ENCODE results near the gene TSPEAR. TPM values are rescaled to one million over a fixed set of nuclear protein-coding genes. Genes with fewer than 3 reads are reported as not detected.
A peak's percentile ranks its signal among the peaks of the same experiment; 100 is the strongest.

Gene TSPEAR
- total and polyA plus RNA-seq, 2 donors (not counting 1 experiment from before 2014, with no cell fraction given): not detected

DNA sequence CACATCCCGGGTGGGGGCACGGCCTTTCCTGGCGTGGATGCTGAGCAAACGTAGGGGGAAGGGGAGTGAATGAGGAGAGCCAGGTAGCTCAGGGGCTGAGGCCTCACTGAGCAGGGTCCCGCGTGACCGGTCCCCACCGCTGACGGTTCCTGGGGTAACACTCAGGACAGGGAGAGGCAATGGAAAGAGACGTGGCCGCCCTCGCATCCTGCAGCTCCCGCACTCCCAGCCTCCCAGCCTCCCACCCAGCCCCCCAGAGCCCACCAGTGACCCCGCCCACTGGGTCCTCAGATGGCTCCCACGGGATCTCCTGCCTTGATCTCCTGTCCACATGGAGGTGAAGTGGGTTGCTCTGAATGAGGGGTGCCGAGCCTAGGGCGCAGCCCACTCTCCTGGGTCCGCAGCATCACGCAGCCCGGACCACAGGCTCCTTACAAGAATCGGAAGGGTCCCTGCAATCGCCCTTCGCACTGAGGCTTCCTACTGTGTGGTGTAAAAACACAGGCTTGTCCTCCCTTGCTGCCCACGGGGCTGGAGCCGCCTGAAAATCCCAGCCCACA is 2.4 kb downstream of the TSPEAR start:
- TF ChIP-seq, protein P1, sequence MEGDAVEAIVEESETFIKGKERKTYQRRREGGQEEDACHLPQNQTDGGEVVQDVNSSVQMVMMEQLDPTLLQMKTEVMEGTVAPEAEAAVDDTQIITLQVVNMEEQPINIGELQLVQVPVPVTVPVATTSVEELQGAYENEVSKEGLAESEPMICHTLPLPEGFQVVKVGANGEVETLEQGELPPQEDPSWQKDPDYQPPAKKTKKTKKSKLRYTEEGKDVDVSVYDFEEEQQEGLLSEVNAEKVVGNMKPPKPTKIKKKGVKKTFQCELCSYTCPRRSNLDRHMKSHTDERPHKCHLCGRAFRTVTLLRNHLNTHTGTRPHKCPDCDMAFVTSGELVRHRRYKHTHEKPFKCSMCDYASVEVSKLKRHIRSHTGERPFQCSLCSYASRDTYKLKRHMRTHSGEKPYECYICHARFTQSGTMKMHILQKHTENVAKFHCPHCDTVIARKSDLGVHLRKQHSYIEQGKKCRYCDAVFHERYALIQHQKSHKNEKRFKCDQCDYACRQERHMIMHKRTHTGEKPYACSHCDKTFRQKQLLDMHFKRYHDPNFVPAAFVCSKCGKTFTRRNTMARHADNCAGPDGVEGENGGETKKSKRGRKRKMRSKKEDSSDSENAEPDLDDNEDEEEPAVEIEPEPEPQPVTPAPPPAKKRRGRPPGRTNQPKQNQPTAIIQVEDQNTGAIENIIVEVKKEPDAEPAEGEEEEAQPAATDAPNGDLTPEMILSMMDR (conservative IDR thresholded peaks at IDR 0.05 in 1 of 2, IDR thresholded peaks at IDR 0.05 in 1 of 2; ENCODE audit: low read depth in 1 of 2, low read length in 2 of 2): no peak
- Histone ChIP-seq H3K36me3 (ENCODE audit: control insufficient read depth, insufficient read depth, low read length) (no peaks in the 10 kb centered on the region), H3K79me2 (ENCODE audit: control insufficient read depth, insufficient read depth, low read length) (no peaks in the 10 kb centered on the region), H3K27ac (ENCODE audit: insufficient read depth, low read length) (no peak overlapping the region), H3K4me3 (replicated peaks in 1 of 4; ENCODE audit: control extremely low read depth in 1 of 4, insufficient read depth in 1 of 4, low read depth in 3 of 4, low read length in 4 of 4) (no peak overlapping the region), H3K4me2 (ENCODE audit: extremely low read depth, insufficient read depth, low read length) (no peak overlapping the region), H2AFZ (ENCODE audit: low read length) (no peak overlapping the region), H3K9me3 (ENCODE audit: control insufficient read depth, insufficient read depth, low read depth, low read length) (no peaks in the 10 kb centered on the region), H4K20me1 (ENCODE audit: control insufficient read depth, extremely low read depth, insufficient read depth, low read length) (no peaks in the 10 kb centered on the region), H3K9ac (ENCODE audit: insufficient read depth, low read length) (no peak overlapping the region), H3K27me3 (ENCODE audit: control insufficient read depth, insufficient read depth, low read length) (peaks cover 63% of the 10 kb centered on the region), H3K4me1 (ENCODE audit: control insufficient read depth, extremely low read depth, insufficient read depth, low read length) (no peaks in the 10 kb centered on the region)
- DNase-seq (ENCODE audit: low read depth in 2 of 2): no peak

- Histone ChIP-seq H3K79me2 (ENCODE audit: control insufficient read depth, insufficient read depth, low read length) (no peaks in the 10 kb centered on the region), H3K9ac (ENCODE audit: insufficient read depth, low read length) (no peak overlapping the region), H3K9me3 (ENCODE audit: control insufficient read depth, insufficient read depth, low read depth, low read length) (no peaks in the 10 kb centered on the region), H3K4me2 (ENCODE audit: extremely low read depth, insufficient read depth, low read length) (no peak overlapping the region), H4K20me1 (ENCODE audit: control insufficient read depth, extremely low read depth, insufficient read depth, low read length) (no peaks in the 10 kb centered on the region), H3K4me3 (replicated peaks in 1 of 4; ENCODE audit: control extremely low read depth in 1 of 4, insufficient read depth in 1 of 4, low read depth in 3 of 4, low read length in 4 of 4) (no peak overlapping the region), H3K36me3 (ENCODE audit: control insufficient read depth, insufficient read depth, low read length) (no peaks in the 10 kb centered on the region), H3K27ac (ENCODE audit: insufficient read depth, low read length) (no peak overlapping the region), H2AFZ (ENCODE audit: low read length) (no peak overlapping the region), H3K27me3 (ENCODE audit: control insufficient read depth, insufficient read depth, low read length) (peaks cover 63% of the 10 kb centered on the region), H3K4me1 (ENCODE audit: control insufficient read depth, extremely low read depth, insufficient read depth, low read length) (no peaks in the 10 kb centered on the region)
- no peak for DNase-seq (ENCODE audit: low read depth in 2 of 2)
- TF ChIP-seq EZH2 (IDR thresholded peaks at IDR 0.05; ENCODE audit: low read length, missing control alignments): peak; percentile 58
- TF ChIP-seq, protein P1 (conservative IDR thresholded peaks at IDR 0.05 in 1 of 2, IDR thresholded peaks at IDR 0.05 in 1 of 2; ENCODE audit: low read depth in 1 of 2, low read length in 2 of 2): no peak
These were observed 3.0 kb downstream of the TSPEAR start for GRCh38 chr21:44708213-44708865.

- Histone ChIP-seq H3K79me2 (ENCODE audit: control insufficient read depth, insufficient read depth, low read length) (no peaks in the 10 kb centered on the region), H3K36me3 (ENCODE audit: control insufficient read depth, insufficient read depth, low read length) (no peaks in the 10 kb centered on the region), H3K27me3 (ENCODE audit: control insufficient read depth, insufficient read depth, low read length) (peaks cover 51% of the 10 kb centered on the region), H3K4me2 (ENCODE audit: extremely low read depth, insufficient read depth, low read length) (no peak overlapping the region), H4K20me1 (ENCODE audit: control insufficient read depth, extremely low read depth, insufficient read depth, low read length) (no peaks in the 10 kb centered on the region), H2AFZ (ENCODE audit: low read length) (no peak overlapping the region), H3K4me3 (replicated peaks in 1 of 4; ENCODE audit: control extremely low read depth in 1 of 4, insufficient read depth in 1 of 4, low read depth in 3 of 4, low read length in 4 of 4) (no peak overlapping the region), H3K4me1 (ENCODE audit: control insufficient read depth, extremely low read depth, insufficient read depth, low read length) (no peaks in the 10 kb centered on the region), H3K9me3 (ENCODE audit: control insufficient read depth, insufficient read depth, low read depth, low read length) (no peaks in the 10 kb centered on the region), H3K27ac (ENCODE audit: insufficient read depth, low read length) (no peak overlapping the region), H3K9ac (ENCODE audit: insufficient read depth, low read length) (no peak overlapping the region)
- TF ChIP-seq, protein P1 (conservative IDR thresholded peaks at IDR 0.05 in 1 of 2, IDR thresholded peaks at IDR 0.05 in 1 of 2; ENCODE audit: low read depth in 1 of 2, low read length in 2 of 2): no peak
- no peak for TF ChIP-seq EZH2 (IDR thresholded peaks at IDR 0.05; ENCODE audit: low read length, missing control alignments)
- no peak for DNase-seq (ENCODE audit: low read depth in 2 of 2)
These were observed 4.4 kb downstream of the TSPEAR start for GRCh38 chr21:44706706-44707581.

Measured in fibroblast of lung (primary cell).